HepG2 (cell line): ENCODE measurements around the gene PLPPR3. TPM values are rescaled to one million over a fixed set of nuclear protein-coding genes. Genes with fewer than 3 reads are reported as not detected.

Source experiments
- ATM ChIP-seq: fragments of 450-650 bp; IDR thresholded peaks from 2 replicates; pipeline ENCODE4 v1.7.1; 2017; ENCODE audit warnings: mild to moderate bottlenecking, borderline replicate concordance
- DDIT3 ChIP-seq: sonication (generic); formaldehyde crosslinking; IDR thresholded peaks from 2 replicates; pipeline ENCODE4 v1.4.0; 2020; ENCODE audit warnings: mild to moderate bottlenecking, missing genetic modification reagents
- ELF4 ChIP-seq: sonication (generic); formaldehyde crosslinking; IDR thresholded peaks from 2 replicates; pipeline ENCODE4 v1.5.0; 2020; ENCODE audit warnings: missing genetic modification reagents, mild to moderate bottlenecking, moderate library complexity, borderline replicate concordance
- FOXP4 ChIP-seq: sonication (generic); formaldehyde crosslinking; IDR thresholded peaks from 2 replicates; pipeline ENCODE4 v1.4.0; 2020; ENCODE audit warnings: missing genetic modification reagents
- GTF2F1 ChIP-seq: fragments of 150-350 bp; IDR thresholded peaks from 2 replicates; pipeline ENCODE4 v1.6.1; 2014; ENCODE audit warnings: low read length
- MXI1 ChIP-seq: IDR thresholded peaks from 3 replicates; pipeline ENCODE4 v1.6.1; 2012; ENCODE audit warnings: low read depth, low read length, inconsistent platforms, borderline replicate concordance
- PCBP1 ChIP-seq: fragments of 200-400 bp; formaldehyde crosslinking; IDR thresholded peaks from 2 replicates; pipeline ENCODE4 v1.6.1; 2017; ENCODE audit warnings: mild to moderate bottlenecking, low read depth, low read length, borderline replicate concordance
- STAT5B ChIP-seq: sonication (generic); formaldehyde crosslinking; IDR thresholded peaks from 2 replicates; pipeline ENCODE4 v1.4.0; 2020; ENCODE audit warnings: missing genetic modification reagents
- TMF1 ChIP-seq: sonication (generic); formaldehyde crosslinking; IDR thresholded peaks from 2 replicates; pipeline ENCODE4 v1.8.1; 2022; ENCODE audit warnings: low read depth, missing genetic modification reagents
- U2AF2 ChIP-seq: fragments of 200-400 bp; formaldehyde crosslinking; IDR thresholded peaks from 2 replicates; pipeline ENCODE4 v1.6.1; 2017; ENCODE audit warnings: low read depth, mild to moderate bottlenecking, low read length
- ZBTB39 ChIP-seq: sonication (generic); formaldehyde crosslinking; IDR thresholded peaks from 2 replicates; pipeline ENCODE4 v1.5.0; 2020; ENCODE audit warnings: missing genetic modification reagents
- ZGPAT ChIP-seq: IDR thresholded peaks from 2 replicates; pipeline ENCODE4 v1.6.1; 2016; ENCODE audit warnings: mild to moderate bottlenecking
- ZNF432 ChIP-seq: sonication (generic); formaldehyde crosslinking; IDR thresholded peaks from 2 replicates; pipeline ENCODE4 v1.5.0; 2020; ENCODE audit warnings: missing genetic modification reagents, mild to moderate bottlenecking, borderline replicate concordance
- ZNF713 ChIP-seq: sonication (generic); formaldehyde crosslinking; IDR thresholded peaks from 2 replicates; pipeline ENCODE4 v1.4.0; 2020; ENCODE audit warnings: mild to moderate bottlenecking, missing genetic modification reagents
- polyA plus RNA-seq, 8 experiments: library from polyadenylated mRNA; depleted of rRNA in 3 of 8; stranded (reverse) in 7 of 8; unstranded in 1 of 8; fragments of >200 nt; fragmentation: Illumina TruSeq in 4 of 8; extraction: Trizol in 4 of 8; gene quantifications; 2 replicates each; pipeline versions ENCODE4 v1.2.1 to v1.2.3, GENCODE V29; 2011 to 2016; ENCODE audit warnings: low read depth in 4 of 8, missing spikeins in 1 of 8, mixed read lengths in 1 of 8; ENCODE audit not compliant: insufficient read depth in 1 of 8
- total RNA-seq, 5 experiments: library from RNA; depleted of rRNA; stranded (reverse); fragments of >200 nt; fragmentation: Illumina TruSeq; extraction: Trizol; gene quantifications; 2 replicates each; pipeline ENCODE4 v1.2.3, GENCODE V29; 2016; ENCODE audit warnings: low read depth in 1 of 5
- TF ChIP-seq, protein P1 (sequence below): sonication (generic); formaldehyde crosslinking; IDR thresholded peaks from 2 replicates; pipeline ENCODE4 v1.4.0; 2020; ENCODE audit warnings: missing genetic modification reagents
- TF ChIP-seq, protein P2 (sequence below), 2 experiments: sonication (generic) in 1 of 2; formaldehyde crosslinking in 1 of 2; IDR thresholded peaks; 2 replicates each; pipeline versions ENCODE4 v1.6.1 to v1.9.0; 2014 to 2022; ENCODE audit warnings: antibody characterized with exemption in 1 of 2, borderline replicate concordance in 1 of 2, inconsistent platforms in 1 of 2, low read depth in 1 of 2, missing genetic modification reagents in 1 of 2

The PLPPR3 gene
- total and polyA plus RNA-seq, 2 of the 13 experiments (the other 11 are each of a cell fraction or from before 2014, with no cell fraction given) = 0.07 to 0.16 TPM

- TF ChIP-seq FOXP4 (CRISPR knock-in tag) (no peak), ZNF432 (CRISPR knock-in tag) (no peak), DDIT3 (CRISPR knock-in tag) (no peak), ZNF713 (CRISPR knock-in tag) (no peak), GTF2F1 (no peak), ELF4 (CRISPR knock-in tag) (no peak), ATM (no peak), PCBP1 (no peak), ZBTB39 (no peak), MXI1 (no peak), TMF1 (CRISPR knock-in tag) (no peak), U2AF2 (no peak), STAT5B (CRISPR knock-in tag) (no peak), ZGPAT (CRISPR knock-in tag) (no peak)
- TF ChIP-seq, protein P1, sequence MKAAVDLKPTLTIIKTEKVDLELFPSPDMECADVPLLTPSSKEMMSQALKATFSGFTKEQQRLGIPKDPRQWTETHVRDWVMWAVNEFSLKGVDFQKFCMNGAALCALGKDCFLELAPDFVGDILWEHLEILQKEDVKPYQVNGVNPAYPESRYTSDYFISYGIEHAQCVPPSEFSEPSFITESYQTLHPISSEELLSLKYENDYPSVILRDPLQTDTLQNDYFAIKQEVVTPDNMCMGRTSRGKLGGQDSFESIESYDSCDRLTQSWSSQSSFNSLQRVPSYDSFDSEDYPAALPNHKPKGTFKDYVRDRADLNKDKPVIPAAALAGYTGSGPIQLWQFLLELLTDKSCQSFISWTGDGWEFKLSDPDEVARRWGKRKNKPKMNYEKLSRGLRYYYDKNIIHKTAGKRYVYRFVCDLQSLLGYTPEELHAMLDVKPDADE (CRISPR knock-in tag) = no peak
- TF ChIP-seq, protein P2, sequence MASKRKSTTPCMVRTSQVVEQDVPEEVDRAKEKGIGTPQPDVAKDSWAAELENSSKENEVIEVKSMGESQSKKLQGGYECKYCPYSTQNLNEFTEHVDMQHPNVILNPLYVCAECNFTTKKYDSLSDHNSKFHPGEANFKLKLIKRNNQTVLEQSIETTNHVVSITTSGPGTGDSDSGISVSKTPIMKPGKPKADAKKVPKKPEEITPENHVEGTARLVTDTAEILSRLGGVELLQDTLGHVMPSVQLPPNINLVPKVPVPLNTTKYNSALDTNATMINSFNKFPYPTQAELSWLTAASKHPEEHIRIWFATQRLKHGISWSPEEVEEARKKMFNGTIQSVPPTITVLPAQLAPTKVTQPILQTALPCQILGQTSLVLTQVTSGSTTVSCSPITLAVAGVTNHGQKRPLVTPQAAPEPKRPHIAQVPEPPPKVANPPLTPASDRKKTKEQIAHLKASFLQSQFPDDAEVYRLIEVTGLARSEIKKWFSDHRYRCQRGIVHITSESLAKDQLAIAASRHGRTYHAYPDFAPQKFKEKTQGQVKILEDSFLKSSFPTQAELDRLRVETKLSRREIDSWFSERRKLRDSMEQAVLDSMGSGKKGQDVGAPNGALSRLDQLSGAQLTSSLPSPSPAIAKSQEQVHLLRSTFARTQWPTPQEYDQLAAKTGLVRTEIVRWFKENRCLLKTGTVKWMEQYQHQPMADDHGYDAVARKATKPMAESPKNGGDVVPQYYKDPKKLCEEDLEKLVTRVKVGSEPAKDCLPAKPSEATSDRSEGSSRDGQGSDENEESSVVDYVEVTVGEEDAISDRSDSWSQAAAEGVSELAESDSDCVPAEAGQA (IDR thresholded peaks at IDR 0.05; ENCODE audit: low read depth) = no peak
- TF ChIP-seq, protein P2 (CRISPR knock-in tag; IDR thresholded peaks at IDR 0.05; ENCODE audit: borderline replicate concordance) = no peak
Observed at GRCh38 chr19:800360-801029, 21.3 kb downstream of the PLPPR3 start (continued).
